ENCODE measurements around the gene ORAI2.

DNA sequence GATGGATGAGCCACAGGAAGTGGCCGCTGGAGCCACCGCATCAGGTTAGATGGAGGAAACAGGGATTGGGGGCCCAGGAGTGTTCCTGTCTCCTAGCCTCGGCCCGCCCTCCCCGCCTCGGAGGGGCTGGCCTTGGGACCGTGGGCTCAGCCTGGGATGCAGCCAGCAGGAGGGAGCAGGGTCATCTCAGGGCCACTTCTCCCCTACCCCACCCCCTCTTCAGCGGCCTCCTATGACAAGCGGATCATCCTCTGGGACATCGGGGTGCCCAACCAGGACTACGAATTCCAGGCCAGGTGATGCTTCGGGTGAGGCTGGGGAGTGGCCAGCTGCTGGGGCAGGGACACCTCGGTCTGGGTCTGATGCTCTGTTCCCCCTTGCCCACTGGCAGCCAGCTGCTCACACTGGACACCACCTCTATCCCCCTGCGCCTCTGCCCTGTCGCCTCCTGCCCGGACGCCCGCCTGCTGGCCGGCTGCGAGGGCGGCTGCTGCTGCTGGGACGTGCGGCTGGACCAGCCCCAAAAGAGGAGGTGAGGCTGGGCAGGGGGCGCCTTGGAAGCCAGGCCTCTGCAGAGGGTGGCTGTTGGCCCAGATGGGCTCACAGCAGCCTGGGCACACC, 36.1 kb downstream of the ORAI2 start:
- no peak for TF ChIP-seq POLR2A (IDR thresholded peaks at IDR 0.05)
- TF ChIP-seq, protein P1, sequence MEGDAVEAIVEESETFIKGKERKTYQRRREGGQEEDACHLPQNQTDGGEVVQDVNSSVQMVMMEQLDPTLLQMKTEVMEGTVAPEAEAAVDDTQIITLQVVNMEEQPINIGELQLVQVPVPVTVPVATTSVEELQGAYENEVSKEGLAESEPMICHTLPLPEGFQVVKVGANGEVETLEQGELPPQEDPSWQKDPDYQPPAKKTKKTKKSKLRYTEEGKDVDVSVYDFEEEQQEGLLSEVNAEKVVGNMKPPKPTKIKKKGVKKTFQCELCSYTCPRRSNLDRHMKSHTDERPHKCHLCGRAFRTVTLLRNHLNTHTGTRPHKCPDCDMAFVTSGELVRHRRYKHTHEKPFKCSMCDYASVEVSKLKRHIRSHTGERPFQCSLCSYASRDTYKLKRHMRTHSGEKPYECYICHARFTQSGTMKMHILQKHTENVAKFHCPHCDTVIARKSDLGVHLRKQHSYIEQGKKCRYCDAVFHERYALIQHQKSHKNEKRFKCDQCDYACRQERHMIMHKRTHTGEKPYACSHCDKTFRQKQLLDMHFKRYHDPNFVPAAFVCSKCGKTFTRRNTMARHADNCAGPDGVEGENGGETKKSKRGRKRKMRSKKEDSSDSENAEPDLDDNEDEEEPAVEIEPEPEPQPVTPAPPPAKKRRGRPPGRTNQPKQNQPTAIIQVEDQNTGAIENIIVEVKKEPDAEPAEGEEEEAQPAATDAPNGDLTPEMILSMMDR (IDR thresholded peaks at IDR 0.05), result no peak
- no peak for TF ChIP-seq EP300 (IDR thresholded peaks at IDR 0.05; ENCODE audit: low read depth)
- no peak for TF ChIP-seq POLR2AphosphoS5 (IDR thresholded peaks at IDR 0.05)
